GM12878 (cell line): ENCODE results near the gene DPP6. TPM values are rescaled to one million over a fixed set of nuclear protein-coding genes. Genes with fewer than 3 reads are reported as not detected.

Experiments
- ATAC-seq: fragments of 200-7000 bp; cut with Tn5 transposase; 3 replicates; pipeline ENCODE4 v1.9.1; 2020; ENCODE audit warnings: mild to moderate bottlenecking, moderate library complexity
- BruUV-seq: library from RNA; stranded (reverse); fragments of 400-500 nt; replicated peaks from 2 replicates; lab custom pipeline; 2021; lab: Mats Ljungman, UMichigan
- CTCF ChIA-PET: fragments of 300-600 bp; sonication (Branson Sonifier 250); formaldehyde crosslinking; extraction: SDS; loops from one replicate; lab custom pipeline; 2021; ENCODE audit warnings: inconsistent platforms; lab: Yijun Ruan, JAX
- POLR2A ChIA-PET: fragments of 350-600 bp; formaldehyde crosslinking; extraction: SDS; loops from one replicate; lab custom pipeline; 2021; ENCODE audit warnings: inconsistent platforms; lab: Charles Lee
- RAD21 ChIA-PET: fragments of 300-600 bp; sonication (Branson Sonifier 250); formaldehyde crosslinking; loops from one replicate; lab custom pipeline; 2023; ENCODE audit warnings: antibody characterized with exemption; ENCODE audit not compliant: unreplicated experiment; lab: Charles Lee
- SMC1A ChIA-PET: fragments of 300-600 bp; sonication (Branson Sonifier 250); formaldehyde crosslinking; loops from one replicate; lab custom pipeline; 2023; ENCODE audit not compliant: unreplicated experiment, uncharacterized antibody; lab: Charles Lee
- DNase-seq: peaks from one replicate; pipeline ENCODE4 v3.0.0-alpha.2; 2011; ENCODE audit warnings: low read depth, low spot score
- FAIRE-seq: peaks from 3 replicates; lab custom pipeline; 2011; peaks lifted over from hg19 to GRCh38; lab: Jason Lieb, UNC
- H2AFZ ChIP-seq: 2 replicates; pipeline ENCODE4 v1.6.0; 2011; ENCODE audit warnings: low read depth, low read length, control low read depth; ENCODE audit not compliant: control insufficient read depth
- H3K27ac ChIP-seq: 2 replicates; pipeline ENCODE4 v1.5.1; 2011; ENCODE audit warnings: control low read depth; ENCODE audit not compliant: control insufficient read depth, insufficient read depth
- H3K27me3 ChIP-seq, 2 experiments: replicated peaks in 1 of 2; 2 replicates each; pipeline versions ENCODE4 v1.6.0 to v1.6.1; 2011; ENCODE audit warnings: low read length in 1 of 2; ENCODE audit not compliant: control insufficient read depth in 2 of 2, insufficient read depth in 2 of 2
- H3K36me3 ChIP-seq, 2 experiments: 2 replicates each; pipeline ENCODE4 v1.5.1; 2011; ENCODE audit warnings: low read length in 1 of 2; ENCODE audit not compliant: control insufficient read depth in 2 of 2, insufficient read depth in 2 of 2
- H3K4me1 ChIP-seq: 2 replicates; pipeline ENCODE4 v1.6.1; 2011; ENCODE audit warnings: mild to moderate bottlenecking, low read length, moderate library complexity, mixed read lengths; ENCODE audit not compliant: control insufficient read depth, insufficient read depth
- H3K4me2 ChIP-seq: 2 replicates; pipeline ENCODE4 v1.6.0; 2011; ENCODE audit warnings: control low read depth; ENCODE audit not compliant: control insufficient read depth, insufficient read depth
- H3K4me3 ChIP-seq: fragments of 200-600 bp; sonication (generic); 2 replicates; pipeline ENCODE4 v1.5.1; 2016
- H3K79me2 ChIP-seq: 2 replicates; pipeline ENCODE4 v1.6.0; 2011; ENCODE audit warnings: low read length; ENCODE audit not compliant: control insufficient read depth, insufficient read depth
- H3K9ac ChIP-seq: 2 replicates; pipeline ENCODE4 v1.8.0; 2011; ENCODE audit warnings: low read length, control low read depth, mixed read lengths; ENCODE audit not compliant: control insufficient read depth, insufficient read depth
- H3K9me3 ChIP-seq: replicated peaks from 3 replicates; pipeline ENCODE4 v1.5.1; 2011; ENCODE audit warnings: mild to moderate bottlenecking, low read length; ENCODE audit not compliant: control insufficient read depth, insufficient read depth
- H4K20me1 ChIP-seq: 2 replicates; pipeline ENCODE4 v1.6.0; 2011; ENCODE audit not compliant: control insufficient read depth, insufficient read depth
- BCL3 ChIP-seq: IDR thresholded peaks from 2 replicates; pipeline ENCODE4 v1.6.1; 2011; ENCODE audit warnings: borderline replicate concordance, low read depth, mild to moderate bottlenecking, moderate library complexity, low read length; ENCODE audit not compliant: insufficient read depth, poor library complexity, severe bottlenecking
- CBX3 ChIP-seq: fragments of 200-600 bp; sonication (generic); IDR thresholded peaks from 2 replicates; pipeline ENCODE4 v1.6.1; 2016; ENCODE audit warnings: low read depth, borderline replicate concordance
- CREB1 ChIP-seq: IDR thresholded peaks from 2 replicates; pipeline ENCODE4 v1.6.1; 2012; ENCODE audit warnings: low read depth, mild to moderate bottlenecking, inconsistent platforms
- KDM1A ChIP-seq: fragments of 200-600 bp; sonication (generic); IDR thresholded peaks from 2 replicates; pipeline ENCODE4 v1.6.1; 2016; ENCODE audit warnings: borderline replicate concordance
- NFYA ChIP-seq: IDR thresholded peaks from 2 replicates; pipeline ENCODE4 v1.6.1; 2011; ENCODE audit warnings: low read depth, mild to moderate bottlenecking, low read length, improper control_type of control experiment, borderline replicate concordance
- NR2C2 ChIP-seq: IDR thresholded peaks from 2 replicates; pipeline ENCODE4 v1.6.1; 2011; ENCODE audit warnings: borderline replicate concordance, low read depth; ENCODE audit not compliant: control insufficient read depth, insufficient read length
- NRF1 ChIP-seq: conservative IDR thresholded peaks from 2 replicates; pipeline ENCODE4 v1.6.1; 2011; ENCODE audit warnings: mild to moderate bottlenecking, low read depth, low read length, improper control_type of control experiment
- PAX8 ChIP-seq: fragments of 450-650 bp; IDR thresholded peaks from 2 replicates; pipeline ENCODE4 v1.6.1; 2017; ENCODE audit warnings: mild to moderate bottlenecking, moderate library complexity
- RFX5 ChIP-seq: IDR thresholded peaks from 2 replicates; pipeline ENCODE4 v1.6.1; 2011; ENCODE audit warnings: low read depth, low read length, improper control_type of control experiment
- SP1 ChIP-seq: IDR thresholded peaks from one replicate; pipeline ENCODE4 v1.6.1; 2011; ENCODE audit warnings: low read depth, low read length
- SREBF1 ChIP-seq: IDR thresholded peaks from 2 replicates; pipeline ENCODE4 v1.6.1; 2012; ENCODE audit warnings: mild to moderate bottlenecking, low read length
- TAF1 ChIP-seq: IDR thresholded peaks from 2 replicates; pipeline ENCODE4 v1.6.1; 2011; ENCODE audit warnings: mild to moderate bottlenecking, low read depth, low read length, borderline replicate concordance
- YBX1 ChIP-seq: fragments of 450-650 bp; IDR thresholded peaks from 2 replicates; pipeline ENCODE4 v1.6.1; 2016; ENCODE audit warnings: antibody characterized with exemption
- WGBS: methylation state at CpG from one replicate; pipeline ENCODE4 v1.1.6; 2016; ENCODE audit warnings: low lambda C conversion rate; ENCODE audit not compliant: insufficient replicate concordance, insufficient coverage; ENCODE audit errors: missing lambda C conversion rate; 5-methylcytosine and 5-hydroxymethylcytosine counted together
- in situ Hi-C: fragments of 300-500 bp; cut with MboI; formaldehyde crosslinking; loops from 9 replicates; pipeline ENCODE4 v1.14.3; 2018; ENCODE audit warnings: mixed read lengths
- intact Hi-C: fragments of 100-400 bp; cut with micrococcal nuclease; formaldehyde crosslinking; loops from one replicate; pipeline ENCODE4 v1.14.2; 2022; ENCODE audit not compliant: unreplicated experiment
- polyA plus RNA-seq, 11 experiments: library from polyadenylated mRNA; depleted of rRNA in 4 of 11; unstranded in 6 of 11; stranded (reverse) in 5 of 11; fragments of >200 nt; fragmentation: Nextera tagmentation in 4 of 11; fragmentation: Illumina TruSeq in 1 of 11; extraction: Ambion mirVana in 4 of 11; extraction: Trizol in 1 of 11; gene quantifications; 1 replicate in 1 of 11; 2 replicates in 10 of 11; pipeline versions ENCODE4 v1.2.1 to v1.2.3, GENCODE V29; 2011 to 2016; ENCODE audit warnings: inconsistent platforms in 2 of 11, missing spikeins in 2 of 11, low read depth in 1 of 11
- total RNA-seq, 4 experiments: library from RNA; depleted of rRNA in 3 of 4; stranded (reverse); fragments of >200 nt in 3 of 4; fragmentation: Illumina TruSeq in 1 of 4; extraction: Trizol in 1 of 4; gene quantifications; 2 replicates each; pipeline versions ENCODE4 v1.2.1 to v1.2.3, GENCODE V29; 2013 to 2021
- TF ChIP-seq, protein P1 (sequence below): fragments of 450-650 bp; IDR thresholded peaks from 2 replicates; pipeline ENCODE4 v1.6.1; 2017; ENCODE audit warnings: mild to moderate bottlenecking
- TF ChIP-seq, protein P2 (sequence below): fragments of 450-650 bp; conservative IDR thresholded peaks from 2 replicates; pipeline ENCODE4 v1.6.1; 2017; ENCODE audit warnings: mild to moderate bottlenecking, moderate library complexity

Gene DPP6
- total and polyA plus RNA-seq, 10 of the 15 experiments (the other 5 are each of a cell fraction or from before 2014, with no cell fraction given): not detected

GRCh38 chr7:154915600-154915999 lies 863.4 kb downstream of the DPP6 start:
- FAIRE-seq (no peak), ATAC-seq (no peak), DNase-seq (no peak)
- SMC1A ChIA-PET: interaction anchor here (0.9 to 3.1 kb wide), 3 partner anchors 12 to 82 kb away, joined by 3 to 16 read pairs (median 4); no protein-coding TSS in a partner anchor
- Histone ChIP-seq H3K4me2 (no peak overlapping the region), H3K79me2 (no peaks in the 10 kb centered on the region), H3K36me3 (no peaks in the 10 kb centered on the region), H3K4me1 (no peaks in the 10 kb centered on the region), H4K20me1 (no peaks in the 10 kb centered on the region), H3K27ac (no peak overlapping the region), H3K9ac (no peak overlapping the region), H3K9me3 (peaks cover 3% of the 10 kb centered on the region; the same call in 1 of the 3 replicates), H3K27me3 (no peaks in the 10 kb centered on the region; a peak in 1 of 4 replicates), H3K4me3 (no peak overlapping the region), H2AFZ (no peak overlapping the region)
- in situ Hi-C loops: no loop called here
- POLR2A ChIA-PET: no interaction called here
- BruUV-seq: no TSS peak
- TF ChIP-seq NFYA (no peak), KDM1A (no peak), RFX5 (no peak), YBX1 (no peak), NRF1 (no peak), SP1 (no peak), NR2C2 (no peak), SREBF1 (no peak), BCL3 (no peak), CBX3 (no peak), PAX8 (no peak), TAF1 (no peak), CREB1 (no peak)
- TF ChIP-seq, protein P1, sequence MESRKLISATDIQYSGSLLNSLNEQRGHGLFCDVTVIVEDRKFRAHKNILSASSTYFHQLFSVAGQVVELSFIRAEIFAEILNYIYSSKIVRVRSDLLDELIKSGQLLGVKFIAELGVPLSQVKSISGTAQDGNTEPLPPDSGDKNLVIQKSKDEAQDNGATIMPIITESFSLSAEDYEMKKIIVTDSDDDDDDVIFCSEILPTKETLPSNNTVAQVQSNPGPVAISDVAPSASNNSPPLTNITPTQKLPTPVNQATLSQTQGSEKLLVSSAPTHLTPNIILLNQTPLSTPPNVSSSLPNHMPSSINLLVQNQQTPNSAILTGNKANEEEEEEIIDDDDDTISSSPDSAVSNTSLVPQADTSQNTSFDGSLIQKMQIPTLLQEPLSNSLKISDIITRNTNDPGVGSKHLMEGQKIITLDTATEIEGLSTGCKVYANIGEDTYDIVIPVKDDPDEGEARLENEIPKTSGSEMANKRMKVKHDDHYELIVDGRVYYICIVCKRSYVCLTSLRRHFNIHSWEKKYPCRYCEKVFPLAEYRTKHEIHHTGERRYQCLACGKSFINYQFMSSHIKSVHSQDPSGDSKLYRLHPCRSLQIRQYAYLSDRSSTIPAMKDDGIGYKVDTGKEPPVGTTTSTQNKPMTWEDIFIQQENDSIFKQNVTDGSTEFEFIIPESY: no peak
- TF ChIP-seq, protein P2, sequence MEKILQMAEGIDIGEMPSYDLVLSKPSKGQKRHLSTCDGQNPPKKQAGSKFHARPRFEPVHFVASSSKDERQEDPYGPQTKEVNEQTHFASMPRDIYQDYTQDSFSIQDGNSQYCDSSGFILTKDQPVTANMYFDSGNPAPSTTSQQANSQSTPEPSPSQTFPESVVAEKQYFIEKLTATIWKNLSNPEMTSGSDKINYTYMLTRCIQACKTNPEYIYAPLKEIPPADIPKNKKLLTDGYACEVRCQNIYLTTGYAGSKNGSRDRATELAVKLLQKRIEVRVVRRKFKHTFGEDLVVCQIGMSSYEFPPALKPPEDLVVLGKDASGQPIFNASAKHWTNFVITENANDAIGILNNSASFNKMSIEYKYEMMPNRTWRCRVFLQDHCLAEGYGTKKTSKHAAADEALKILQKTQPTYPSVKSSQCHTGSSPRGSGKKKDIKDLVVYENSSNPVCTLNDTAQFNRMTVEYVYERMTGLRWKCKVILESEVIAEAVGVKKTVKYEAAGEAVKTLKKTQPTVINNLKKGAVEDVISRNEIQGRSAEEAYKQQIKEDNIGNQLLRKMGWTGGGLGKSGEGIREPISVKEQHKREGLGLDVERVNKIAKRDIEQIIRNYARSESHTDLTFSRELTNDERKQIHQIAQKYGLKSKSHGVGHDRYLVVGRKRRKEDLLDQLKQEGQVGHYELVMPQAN: no peak
- RAD21 ChIA-PET: no interaction called here
- WGBS: 37% methylated on average over 4 of the region's 4 CpGs
- CTCF ChIA-PET: interaction anchor here (0.7 to 8.1 kb wide), 6 partner anchors 12 to 616 kb away, joined by 3 to 61 read pairs (median 3); no protein-coding TSS in a partner anchor
- intact Hi-C loops: no loop called here
